HG02623 (cell line): ENCODE measurements around the gene POU6F2.

Experiments
- ATAC-seq: cut with Tn5 transposase; IDR thresholded peaks from one replicate; pipeline ENCODE4 v1.9.1; 2021; ENCODE audit warnings: moderate library complexity; ENCODE audit not compliant: unreplicated experiment

POU6F2 gene

GRCh38 chr7:39429421-39429820, 451.7 kb downstream of the POU6F2 start:
- no peak for ATAC-seq

- ATAC-seq, result no peak
Measured at GRCh38 chr7:39430441-39430840, 452.7 kb downstream of the POU6F2 start.

- ATAC-seq, result no peak
Measured at GRCh38 chr7:39430909-39431641, 453.4 kb downstream of the POU6F2 start.

- no peak for ATAC-seq
Measured at GRCh38 chr7:39432368-39432767, 454.7 kb downstream of the POU6F2 start.

- no peak for ATAC-seq
Measured at GRCh38 chr7:39432807-39433416, 455.2 kb downstream of the POU6F2 start.

GRCh38 chr7:39433550-39433949, 455.8 kb downstream of the POU6F2 start:
- no peak for ATAC-seq

GRCh38 chr7:39434012-39434411, 456.3 kb downstream of the POU6F2 start:
- ATAC-seq, result no peak

- no peak for ATAC-seq
Measured at GRCh38 chr7:39446546-39446945, 468.8 kb downstream of the POU6F2 start.

- no peak for ATAC-seq
Measured at GRCh38 chr7:39451901-39452300, 474.2 kb downstream of the POU6F2 start.

- ATAC-seq, result peak; percentile 87
Measured at GRCh38 chr7:39453743-39454355, 476.1 kb downstream of the POU6F2 start.

- ATAC-seq, result no peak
Measured at GRCh38 chr7:39458061-39458745, 480.5 kb downstream of the POU6F2 start.

- ATAC-seq, result no peak
Measured at GRCh38 chr7:39459636-39460035, 481.9 kb downstream of the POU6F2 start.

- ATAC-seq, result no peak
Measured at GRCh38 chr7:39460486-39460885, 482.8 kb downstream of the POU6F2 start.

GRCh38 chr7:39461263-39461820, 483.6 kb downstream of the POU6F2 start:
- ATAC-seq, result no peak

- ATAC-seq, result no peak
Measured at GRCh38 chr7:39463252-39463651, 485.5 kb downstream of the POU6F2 start.

- ATAC-seq, result no peak
Measured at GRCh38 chr7:39464350-39465054, 486.8 kb downstream of the POU6F2 start.

GRCh38 chr7:39465055-39465929, 487.6 kb downstream of the POU6F2 start:
- peak; percentile 87 for ATAC-seq

- ATAC-seq, result no peak
Measured at GRCh38 chr7:39468261-39468660, 490.6 kb downstream of the POU6F2 start.

- ATAC-seq, result no peak
Measured at GRCh38 chr7:39468808-39469374, 491.2 kb downstream of the POU6F2 start.
